HEK293 (cell line): ENCODE measurements around the gene CTNNA2.

Experiments
- CTCF ChIA-PET: fragments of 350-600 bp; formaldehyde crosslinking; extraction: SDS; loops from one replicate; lab custom pipeline; 2021; ENCODE audit warnings: antibody characterized with exemption; lab: Yijun Ruan, JAX
- POLR2A ChIA-PET: fragments of 300-600 bp; formaldehyde crosslinking; extraction: SDS; loops from one replicate; lab custom pipeline; 2020; ENCODE audit warnings: antibody characterized with exemption, inconsistent platforms; lab: Yijun Ruan, JAX
- H3K27ac ChIP-seq: fragments of 200-500 bp; sonication (Bioruptor generic); 2 replicates; pipeline ENCODE4 v1.5.1; 2014; ENCODE audit warnings: low read depth, low read length, control low read depth, inconsistent platforms; ENCODE audit errors: extremely low read depth
- H3K36me3 ChIP-seq, 2 experiments: fragments of 200-500 bp in 1 of 2; sonication (Bioruptor generic) in 1 of 2; 1 replicate in 1 of 2; 2 replicates in 1 of 2; pipeline ENCODE4 v1.5.1; 2014 to 2017; ENCODE audit warnings: inconsistent platforms in 2 of 2, low read length in 2 of 2; ENCODE audit not compliant: control insufficient read depth in 2 of 2, insufficient read depth in 1 of 2
- H3K4me1 ChIP-seq: fragments of 200-500 bp; sonication (Bioruptor generic); 2 replicates; pipeline ENCODE4 v1.5.1; 2014; ENCODE audit warnings: mild to moderate bottlenecking, low read length, inconsistent platforms; ENCODE audit not compliant: control insufficient read depth, insufficient read depth
- H3K4me3 ChIP-seq: 2 replicates; pipeline ENCODE4 v1.5.1; 2011; ENCODE audit warnings: low read depth, mild to moderate bottlenecking, control low read depth, low read length, moderate library complexity
- H3K9me3 ChIP-seq: fragments of 200-500 bp; sonication (Bioruptor generic); 2 replicates; pipeline ENCODE4 v1.5.1; 2014; ENCODE audit warnings: low read depth, low read length, inconsistent platforms; ENCODE audit not compliant: control insufficient read depth, insufficient read depth
- ELK4 ChIP-seq: IDR thresholded peaks from 2 replicates; pipeline ENCODE4 v1.6.1; 2011; ENCODE audit warnings: mild to moderate bottlenecking, low read depth, low read length, borderline replicate concordance
- GFI1B ChIP-seq: fragments of 450-650 bp; formaldehyde crosslinking; IDR thresholded peaks from 2 replicates; pipeline ENCODE4 v1.5.1; 2016; ENCODE audit warnings: missing biosample characterization, missing genetic modification characterization
- PRDM10 ChIP-seq: fragments of 450-650 bp; formaldehyde crosslinking; IDR thresholded peaks from 2 replicates; pipeline ENCODE4 v1.5.1; 2016; ENCODE audit warnings: missing biosample characterization, missing genetic modification characterization
- RBAK ChIP-seq: fragments of 450-650 bp; formaldehyde crosslinking; IDR thresholded peaks from 2 replicates; pipeline ENCODE4 v1.5.1; 2016; ENCODE audit warnings: missing biosample characterization, missing genetic modification characterization
- SETDB1 ChIP-seq: IDR thresholded peaks from one replicate; pipeline ENCODE4 v1.6.1; 2017; ENCODE audit warnings: mild to moderate bottlenecking, low read length, moderate library complexity, mixed read lengths; ENCODE audit not compliant: insufficient read length
- YY2 ChIP-seq: fragments of 450-650 bp; formaldehyde crosslinking; IDR thresholded peaks from 2 replicates; pipeline ENCODE4 v1.5.1; 2016; ENCODE audit warnings: missing biosample characterization, missing genetic modification characterization
- ZFP37 ChIP-seq: fragments of 450-650 bp; formaldehyde crosslinking; IDR thresholded peaks from 2 replicates; pipeline ENCODE4 v1.5.1; 2016; ENCODE audit warnings: missing biosample characterization, missing genetic modification characterization
- ZNF10 ChIP-seq: fragments of 450-650 bp; formaldehyde crosslinking; IDR thresholded peaks from 2 replicates; pipeline ENCODE4 v1.5.1; 2017; ENCODE audit warnings: missing biosample characterization, missing genetic modification characterization
- ZNF114 ChIP-seq: fragments of 450-650 bp; formaldehyde crosslinking; IDR thresholded peaks from 2 replicates; pipeline ENCODE4 v1.5.0; 2017; ENCODE audit warnings: missing biosample characterization, missing genetic modification characterization
- ZNF23 ChIP-seq: fragments of 450-650 bp; formaldehyde crosslinking; IDR thresholded peaks from 2 replicates; pipeline ENCODE4 v1.5.1; 2016; ENCODE audit warnings: missing biosample characterization, missing genetic modification characterization, borderline replicate concordance
- ZNF248 ChIP-seq: fragments of 450-650 bp; formaldehyde crosslinking; IDR thresholded peaks from 2 replicates; pipeline ENCODE4 v1.5.1; 2017; ENCODE audit warnings: missing biosample characterization, missing genetic modification characterization
- ZNF324 ChIP-seq: fragments of 450-650 bp; formaldehyde crosslinking; IDR thresholded peaks from 2 replicates; pipeline ENCODE4 v1.5.1; 2016; ENCODE audit warnings: missing biosample characterization, missing genetic modification characterization
- ZNF341 ChIP-seq: fragments of 450-650 bp; formaldehyde crosslinking; IDR thresholded peaks from 2 replicates; pipeline ENCODE4; 2016; ENCODE audit warnings: low read depth, missing biosample characterization, missing genetic modification characterization
- ZNF362 ChIP-seq: fragments of 450-650 bp; formaldehyde crosslinking; IDR thresholded peaks from 2 replicates; pipeline ENCODE4 v1.5.1; 2016; ENCODE audit warnings: missing biosample characterization, missing genetic modification characterization
- ZNF513 ChIP-seq: fragments of 450-650 bp; IDR thresholded peaks from 2 replicates; pipeline ENCODE4 v1.5.1; 2018; ENCODE audit warnings: missing biosample characterization, missing genetic modification characterization
- ZNF596 ChIP-seq: fragments of 450-650 bp; IDR thresholded peaks from 2 replicates; pipeline ENCODE4 v1.5.0; 2018; ENCODE audit warnings: missing biosample characterization, mild to moderate bottlenecking, missing genetic modification characterization, moderate library complexity
- ZNF610 ChIP-seq: fragments of 450-650 bp; formaldehyde crosslinking; IDR thresholded peaks from 2 replicates; pipeline ENCODE4 v1.5.1; 2016; ENCODE audit warnings: missing biosample characterization, missing genetic modification characterization, borderline replicate concordance
- ZNF623 ChIP-seq: fragments of 450-650 bp; formaldehyde crosslinking; IDR thresholded peaks from 2 replicates; pipeline ENCODE4 v1.5.1; 2016; ENCODE audit warnings: missing biosample characterization, missing genetic modification characterization
- ZNF654 ChIP-seq: fragments of 450-650 bp; formaldehyde crosslinking; IDR thresholded peaks from 2 replicates; pipeline ENCODE4 v1.5.1; 2016; ENCODE audit warnings: low read depth, missing biosample characterization, missing genetic modification characterization
- ZNF701 ChIP-seq: fragments of 450-650 bp; formaldehyde crosslinking; IDR thresholded peaks from 2 replicates; pipeline ENCODE4 v1.5.1; 2016; ENCODE audit warnings: missing biosample characterization, missing genetic modification characterization
- ZNF704 ChIP-seq: fragments of 450-650 bp; formaldehyde crosslinking; IDR thresholded peaks from 2 replicates; pipeline ENCODE4 v1.5.1; 2016; ENCODE audit warnings: missing biosample characterization, missing genetic modification characterization
- ZNF792 ChIP-seq: fragments of 450-650 bp; formaldehyde crosslinking; IDR thresholded peaks from 2 replicates; pipeline ENCODE4 v1.5.1; 2016; ENCODE audit warnings: missing biosample characterization, missing genetic modification characterization
- ZSCAN16 ChIP-seq: fragments of 450-650 bp; formaldehyde crosslinking; IDR thresholded peaks from 2 replicates; pipeline ENCODE4 v1.5.1; 2016; ENCODE audit warnings: missing biosample characterization, missing genetic modification characterization
- ZSCAN5A ChIP-seq: fragments of 450-650 bp; formaldehyde crosslinking; IDR thresholded peaks from 2 replicates; pipeline ENCODE4 v1.5.1; 2016; ENCODE audit warnings: missing biosample characterization, missing genetic modification characterization
- ZXDB ChIP-seq: fragments of 450-650 bp; formaldehyde crosslinking; IDR thresholded peaks from 2 replicates; pipeline ENCODE4 v1.5.1; 2016; ENCODE audit warnings: missing biosample characterization, missing genetic modification characterization

Gene CTNNA2

GRCh38 chr2:80527119-80527518 lies 1014.3 kb downstream of the CTNNA2 start:
- no peak for TF ChIP-seq ZNF324 (tag by site-specific recombination)
- TF ChIP-seq ZSCAN5A = no peak
- TF ChIP-seq ZNF610 (tag by site-specific recombination) = no peak
- TF ChIP-seq ZNF10 (tag by site-specific recombination) = no peak
- TF ChIP-seq ZNF248 (tag by site-specific recombination) = no peak
- TF ChIP-seq ZFP37 = no peak
- no peak for TF ChIP-seq ZNF704 (tag by site-specific recombination)
- no peak for TF ChIP-seq ZNF623 (tag by site-specific recombination)
- TF ChIP-seq RBAK (tag by site-specific recombination) = no peak
- TF ChIP-seq ZNF701 = no peak
- no peak for TF ChIP-seq ZNF362 (tag by site-specific recombination)
- no peak for TF ChIP-seq ELK4
- TF ChIP-seq ZNF23 (tag by site-specific recombination) = no peak
- no peak for TF ChIP-seq ZNF654
- no peak for TF ChIP-seq ZSCAN16 (tag by site-specific recombination)
- TF ChIP-seq ZNF341 (tag by site-specific recombination) = no peak
- no peak for TF ChIP-seq YY2 (tag by site-specific recombination)
- TF ChIP-seq SETDB1 = no peak
- no peak for TF ChIP-seq ZXDB (tag by site-specific recombination)
- Histone ChIP-seq H3K36me3 (no peaks in the 10 kb centered on the region), H3K4me1 (no peaks in the 10 kb centered on the region), H3K9me3 (no peaks in the 10 kb centered on the region), H3K27ac (no peak overlapping the region), H3K4me3 (no peak overlapping the region)
- ChIA-PET POLR2A (no interaction called here), CTCF (no interaction called here)

GRCh38 chr2:80529466-80530165 lies 1016.8 kb downstream of the CTNNA2 start:
- Histone ChIP-seq H3K4me1 (no peaks in the 10 kb centered on the region), H3K4me3 (no peak overlapping the region), H3K27ac (no peak overlapping the region), H3K36me3 (no peaks in the 10 kb centered on the region), H3K9me3 (no peaks in the 10 kb centered on the region)
- ChIA-PET POLR2A (no interaction called here), CTCF (interaction anchor here (1.4 kb wide), 1 partner anchor 11 kb away, joined by 6 read pairs; no protein-coding TSS in a partner anchor)
- no peak for TF ChIP-seq ZNF513
- TF ChIP-seq ZNF792 = no peak
- no peak for TF ChIP-seq GFI1B (tag by site-specific recombination)
- no peak for TF ChIP-seq ZNF596
- TF ChIP-seq ZNF114 (tag by site-specific recombination) = no peak
- TF ChIP-seq PRDM10 = no peak
